Right cardiac atrium (tissue), 5 donors: ENCODE results near the gene JUNB. TPM values are rescaled to one million over a fixed set of nuclear protein-coding genes. Genes with fewer than 3 reads are reported as not detected.
A peak's percentile ranks its signal among the peaks of the same experiment; 100 is the strongest.
"Not testable (repeated sequence)": the region's sequence is repeated elsewhere in the genome, so short reads cannot be mapped to it uniquely, and the experiment has no call there.

Experiments used
- ATAC-seq, 2 donors: fragments of 200-7000 bp; cut with Tn5 transposase; one replicate each; pipeline versions ENCODE4 v1.8.0 to v1.9.1; 2020; ENCODE audit warnings: moderate library complexity in 2 of 2, mild to moderate bottlenecking in 1 of 2
- DNase-seq, 3 donors: peaks; one replicate each; pipeline ENCODE4 v3.0.0-alpha.2; 2020
- H3K27ac ChIP-seq: one replicate; pipeline ENCODE4 v1.5.1; 2013; ENCODE audit warnings: mild to moderate bottlenecking, low read length, control low read depth, moderate library complexity
- H3K27me3 ChIP-seq: one replicate; pipeline ENCODE4 v1.6.1; 2013; ENCODE audit not compliant: control insufficient read depth, insufficient read depth
- H3K4me1 ChIP-seq: one replicate; pipeline ENCODE4 v1.6.1; 2013; ENCODE audit warnings: low read length; ENCODE audit not compliant: control insufficient read depth, insufficient read depth
- H3K4me3 ChIP-seq: one replicate; pipeline ENCODE4 v1.5.1; 2013; ENCODE audit warnings: low read length, control low read depth
- H3K9me3 ChIP-seq: one replicate; pipeline ENCODE4 v1.6.1; 2013; ENCODE audit warnings: low read length; ENCODE audit not compliant: control insufficient read depth
- WGBS: extraction: QIAGEN DNeasy Blood & Tissue Kit; methylation state at CpG from one replicate; pipeline ENCODE4 v1.1.7; 2013; 5-methylcytosine and 5-hydroxymethylcytosine counted together
- intact Hi-C, 4 donors: fragments of 100-400 bp; cut with DNase I; formaldehyde crosslinking; loops; one replicate each; pipeline versions ENCODE4 v1.11.0 to v1.14.0; 2022 to 2023
- polyA plus RNA-seq: library from polyadenylated mRNA; stranded (reverse); fragments of 200-250 nt; gene quantifications from one replicate; pipeline ENCODE4 v1.2.3, GENCODE V29; 2013
- total RNA-seq, 4 donors: library from RNA; stranded (reverse); fragmentation: NEBNext Ultra II Directional; extraction: Animal tissue kit (Norgen Biotek cat#: 25700); gene quantifications; one replicate each; pipeline ENCODE4 v1.2.1, GENCODE V29; 2021
- donor health status: healthy with polysubstance abuse.
- donor health status: DM: no; HTN: yes; CAD: no.
- donor health status: DM: no; HTN: no; CAD: no.
- donor health status: DM: no; HTN: yes; CAD: no; lungs with severe emphysema.
- donor health status: DM: yes; HTN: yes; CAD: no.

The JUNB gene
- total and polyA plus RNA-seq, 5 donors = 29.9 to 209 (median 52.5) TPM

GRCh38 chr19:12799742-12800465 is 8.6 kb downstream of the JUNB start:
- Histone ChIP-seq H3K27ac (no peak overlapping the region), H3K4me3 (no peak overlapping the region), H3K9me3 (no peaks in the 10 kb centered on the region), H3K4me1 (peaks cover 5% of the 10 kb centered on the region), H3K27me3 (no peaks in the 10 kb centered on the region)
- intact Hi-C loops = loop anchor here in 3 of 4 donors (5.0 kb wide), 1 partner anchor 33 kb away; no protein-coding TSS in a partner anchor
- peak in 1 of 3 donors; percentile 40 for DNase-seq
- no peak for ATAC-seq
- WGBS = 86% methylated on average over 18 of the region's 18 CpGs

GRCh38 chr19:12800466-12800770 is 9.1 kb downstream of the JUNB start:
- intact Hi-C loops = loop anchor here in 3 of 4 donors (5.0 kb wide), 1 partner anchor 33 kb away; no protein-coding TSS in a partner anchor
- Histone ChIP-seq H3K27ac (no peak overlapping the region), H3K4me3 (no peak overlapping the region), H3K9me3 (no peaks in the 10 kb centered on the region), H3K4me1 (peaks cover 5% of the 10 kb centered on the region), H3K27me3 (no peaks in the 10 kb centered on the region)
- WGBS = 79% methylated on average over 1 of the region's 1 CpG
- no peak for ATAC-seq
- DNase-seq = no peak

- H3K4me3 ChIP-seq = peak overlapping the region; percentile 69
- WGBS = 9% methylated on average over 38 of the region's 38 CpGs
- intact Hi-C loops = loop anchor here in 3 of 4 donors (5.0 kb wide), 1 partner anchor 34 kb away; no protein-coding TSS in a partner anchor
- ATAC-seq (peak; percentile 37 to 41), DNase-seq (peak in 2 of 3 donors; percentile 64 to 74)
- H3K27ac ChIP-seq = peak overlapping the region; percentile 67
- H3K27me3 ChIP-seq = no peaks in the 10 kb centered on the region
- H3K9me3 ChIP-seq = no peaks in the 10 kb centered on the region
- H3K4me1 ChIP-seq = peaks cover 5% of the 10 kb centered on the region
Measured at GRCh38 chr19:12800923-12801465, 9.7 kb downstream of the JUNB start.

GRCh38 chr19:12801466-12802266 is 10.4 kb downstream of the JUNB start, which contains the start of the genes PRDX2 and THSD8:
Gene PRDX2 (minus strand): TSS chr19:12801800. CDS start chr19:12801261, 539 bp downstream.
Gene THSD8 (plus strand): TSS chr19:12802069. CDS start chr19:12802072, 3 bp downstream.
- DNase-seq (peak; percentile 81 to 93 (median 93)), ATAC-seq (peak; percentile 85 to 89)
- peaks cover 5% of the 10 kb centered on the region for H3K4me1 ChIP-seq
- no peaks in the 10 kb centered on the region for H3K27me3 ChIP-seq
- peak within 1 kb of the TSS; percentile 69 for H3K4me3 ChIP-seq
- peak within 1 kb of the TSS; percentile 67 for H3K27ac ChIP-seq
- no peaks in the 10 kb centered on the region for H3K9me3 ChIP-seq
- under 1% methylated on average over 78 of the region's 78 CpGs for WGBS
- intact Hi-C loops = loop anchor here in 3 of 4 donors (5.0 kb wide), 1 partner anchor 34 kb away; no protein-coding TSS in a partner anchor

GRCh38 chr19:12802267-12803106 is 11.2 kb downstream of the JUNB start:
- no peaks in the 10 kb centered on the region for H3K9me3 ChIP-seq
- H3K4me1 ChIP-seq = peaks cover 9% of the 10 kb centered on the region
- intact Hi-C loops = loop anchor here in 3 of 4 donors (5.0 kb wide), 1 partner anchor 35 kb away; no protein-coding TSS in a partner anchor
- DNase-seq (peak in 1 of 3 donors; percentile 65), ATAC-seq (peak in 1 of 2 donors; percentile 2)
- no peaks in the 10 kb centered on the region for H3K27me3 ChIP-seq
- peak overlapping the region; percentile 0 for H3K27ac ChIP-seq
- H3K4me3 ChIP-seq = peak overlapping the region; percentile 69
- 40% methylated on average over 22 of the region's 22 CpGs for whole genome bisulfite sequencing

- no peaks in the 10 kb centered on the region for H3K9me3 ChIP-seq
- no peak overlapping the region for H3K27ac ChIP-seq
- no peak overlapping the region for H3K4me3 ChIP-seq
- intact Hi-C loops = loop anchor here in 3 of 4 donors (5.0 kb wide), 1 partner anchor 37 kb away; no protein-coding TSS in a partner anchor
- H3K4me1 ChIP-seq = peaks cover 9% of the 10 kb centered on the region
- WGBS = 94% methylated on average over 26 of the region's 26 CpGs
- H3K27me3 ChIP-seq = no peaks in the 10 kb centered on the region
- no peak for DNase-seq
- no peak for ATAC-seq
Measured at GRCh38 chr19:12804051-12804450, 12.8 kb downstream of the JUNB start.

- DNase-seq = peak; percentile 92 to 97 (median 97)
- 4% methylated on average over 66 of the region's 66 CpGs for WGBS
- intact Hi-C loops = no loop called here
- ATAC-seq = peak; percentile 92
- Histone ChIP-seq H3K4me1 (peaks cover 4% of the 10 kb centered on the region), H3K4me3 (peak within 1 kb of the TSS; percentile 27), H3K9me3 (no peaks in the 10 kb centered on the region), H3K27me3 (no peaks in the 10 kb centered on the region), H3K27ac (peak within 1 kb of the TSS; percentile 1)
Measured at GRCh38 chr19:12806242-12807081, 15.2 kb downstream of the JUNB start, which contains the start of gene RNASEH2A. Gene RNASEH2A (plus strand): TSS chr19:12806584. CDS start chr19:12806674, 90 bp downstream.

- intact Hi-C loops = no loop called here
- WGBS = 89% methylated on average over 7 of the region's 7 CpGs
- no peaks in the 10 kb centered on the region for H3K4me1 ChIP-seq
- no peak overlapping the region for H3K27ac ChIP-seq
- H3K9me3 ChIP-seq = no peaks in the 10 kb centered on the region
- H3K27me3 ChIP-seq = no peaks in the 10 kb centered on the region
- no peak for ATAC-seq
- H3K4me3 ChIP-seq = no peak overlapping the region
- DNase-seq = no peak
Measured at GRCh38 chr19:12815088-12815487, 23.8 kb downstream of the JUNB start.

GRCh38 chr19:12817188-12817587 is 25.9 kb downstream of the JUNB start:
- ATAC-seq, DNase-seq, H3K4me1 ChIP-seq, H3K4me3 ChIP-seq, H3K9me3 ChIP-seq, H3K27me3 ChIP-seq, H3K27ac ChIP-seq, intact Hi-C loops: not testable (repeated sequence)
- WGBS = 92% methylated on average over 6 of the region's 6 CpGs
